ENCODE measurements around the gene TMEM175.
"Not testable (repeated sequence)": the region's sequence is repeated elsewhere in the genome, so short reads cannot be mapped to it uniquely, and the experiment has no call there.

Gene TMEM175

DNA sequence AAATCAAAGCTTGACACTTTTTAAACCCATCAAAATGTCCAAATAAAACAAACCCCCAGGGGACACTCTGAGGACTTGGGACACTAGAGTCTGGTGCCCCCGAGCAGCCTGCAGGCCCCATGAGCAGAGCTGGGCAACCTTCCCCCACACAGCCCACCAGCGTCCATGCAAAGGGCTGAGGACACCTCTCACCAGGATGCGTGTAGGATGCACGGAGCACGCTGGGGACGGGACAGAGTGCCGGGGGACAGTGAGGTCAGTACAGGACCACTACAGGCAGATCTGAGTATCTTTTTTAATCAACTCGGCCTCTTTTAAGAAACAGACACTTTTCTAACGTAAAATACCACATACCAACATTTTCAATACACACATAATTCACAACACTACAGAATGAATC, 7.1 kb upstream of the TMEM175 start:
- DNase-seq (ENCODE audit: low read depth) = no peak
- H3K4me3 ChIP-seq (ENCODE audit: low read depth, low read length) = no peak overlapping the region
- TF ChIP-seq, protein P1, sequence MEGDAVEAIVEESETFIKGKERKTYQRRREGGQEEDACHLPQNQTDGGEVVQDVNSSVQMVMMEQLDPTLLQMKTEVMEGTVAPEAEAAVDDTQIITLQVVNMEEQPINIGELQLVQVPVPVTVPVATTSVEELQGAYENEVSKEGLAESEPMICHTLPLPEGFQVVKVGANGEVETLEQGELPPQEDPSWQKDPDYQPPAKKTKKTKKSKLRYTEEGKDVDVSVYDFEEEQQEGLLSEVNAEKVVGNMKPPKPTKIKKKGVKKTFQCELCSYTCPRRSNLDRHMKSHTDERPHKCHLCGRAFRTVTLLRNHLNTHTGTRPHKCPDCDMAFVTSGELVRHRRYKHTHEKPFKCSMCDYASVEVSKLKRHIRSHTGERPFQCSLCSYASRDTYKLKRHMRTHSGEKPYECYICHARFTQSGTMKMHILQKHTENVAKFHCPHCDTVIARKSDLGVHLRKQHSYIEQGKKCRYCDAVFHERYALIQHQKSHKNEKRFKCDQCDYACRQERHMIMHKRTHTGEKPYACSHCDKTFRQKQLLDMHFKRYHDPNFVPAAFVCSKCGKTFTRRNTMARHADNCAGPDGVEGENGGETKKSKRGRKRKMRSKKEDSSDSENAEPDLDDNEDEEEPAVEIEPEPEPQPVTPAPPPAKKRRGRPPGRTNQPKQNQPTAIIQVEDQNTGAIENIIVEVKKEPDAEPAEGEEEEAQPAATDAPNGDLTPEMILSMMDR (IDR thresholded peaks at IDR 0.05; ENCODE audit: low read depth, low read length) = no peak
- TF ChIP-seq MYC (IDR thresholded peaks at IDR 0.05; ENCODE audit: low read depth, low read length) (no peak), POLR2A (IDR thresholded peaks at IDR 0.05; ENCODE audit: extremely low read depth, insufficient read length) (no peak)
- TF ChIP-seq, protein P2, sequence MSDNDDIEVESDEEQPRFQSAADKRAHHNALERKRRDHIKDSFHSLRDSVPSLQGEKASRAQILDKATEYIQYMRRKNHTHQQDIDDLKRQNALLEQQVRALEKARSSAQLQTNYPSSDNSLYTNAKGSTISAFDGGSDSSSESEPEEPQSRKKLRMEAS (IDR thresholded peaks at IDR 0.05; ENCODE audit: low read depth, low read length) = no peak

DNA sequence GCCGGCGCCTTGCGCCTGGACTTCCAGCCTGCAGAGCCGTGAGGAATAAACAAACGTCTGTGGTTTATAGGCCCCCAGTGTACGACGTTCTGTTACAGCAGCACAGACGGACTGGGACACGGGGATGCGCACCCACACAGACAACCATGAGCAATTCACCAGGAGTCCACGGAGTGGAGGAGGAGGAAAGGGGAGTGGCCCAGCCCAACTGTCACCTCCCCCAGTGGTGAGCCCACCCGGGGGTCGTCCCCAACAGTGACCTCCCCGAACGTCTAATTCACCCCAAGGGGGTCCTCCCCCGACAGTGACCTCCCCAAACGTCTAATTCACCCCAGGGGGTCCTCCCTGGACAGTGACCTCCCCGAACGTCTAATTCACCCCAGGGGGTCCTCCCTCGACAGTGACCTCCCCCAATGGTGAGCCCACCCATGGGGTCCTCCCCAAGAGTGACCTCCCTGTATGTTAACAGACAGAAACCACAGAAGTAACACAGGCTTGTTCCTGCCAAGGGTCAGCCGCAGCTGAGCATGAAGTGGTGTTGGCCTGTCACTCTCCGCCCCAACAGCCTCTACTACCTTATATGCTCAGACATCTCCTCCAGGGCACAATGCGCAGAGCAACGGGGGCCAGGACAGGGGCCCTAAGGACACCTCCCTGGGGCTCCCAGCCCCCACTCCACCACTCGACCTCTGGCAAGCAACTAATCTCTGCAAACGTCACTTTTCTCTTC, 6.3 kb upstream of the TMEM175 start:
- no peak overlapping the region for H3K4me3 ChIP-seq (ENCODE audit: low read depth, low read length)
- no peak for TF ChIP-seq MYC (IDR thresholded peaks at IDR 0.05; ENCODE audit: low read depth, low read length)
- TF ChIP-seq, protein P2 (IDR thresholded peaks at IDR 0.05; ENCODE audit: low read depth, low read length) = no peak
- no peak for TF ChIP-seq POLR2A (IDR thresholded peaks at IDR 0.05; ENCODE audit: extremely low read depth, insufficient read length)
- TF ChIP-seq, protein P1 (IDR thresholded peaks at IDR 0.05; ENCODE audit: low read depth, low read length) = no peak
- DNase-seq (ENCODE audit: low read depth) = no peak

DNA sequence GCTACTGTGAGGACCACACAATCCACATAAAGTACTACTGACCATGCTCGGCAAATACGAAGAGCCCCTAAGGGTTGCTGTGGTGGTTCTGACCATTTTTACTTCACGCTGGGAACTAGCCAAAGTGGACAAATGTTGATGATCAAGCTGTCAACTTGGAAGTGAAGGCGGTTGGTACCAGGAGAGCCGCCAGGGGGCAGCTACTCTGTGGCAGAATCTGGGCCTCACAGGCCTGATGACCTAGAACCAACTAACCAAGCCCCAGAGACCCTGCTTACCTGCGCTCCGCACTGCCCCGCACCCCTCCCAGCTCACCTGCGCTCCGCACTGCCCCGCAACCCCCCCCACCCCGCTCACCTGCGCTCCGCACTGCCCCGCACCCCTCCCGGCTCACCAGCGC, 5.7 kb upstream of the TMEM175 start:
- DNase-seq (ENCODE audit: low read depth) = peak; percentile 27
- TF ChIP-seq, protein P1 (IDR thresholded peaks at IDR 0.05; ENCODE audit: low read depth, low read length) = peak; percentile 8
- TF ChIP-seq POLR2A (IDR thresholded peaks at IDR 0.05; ENCODE audit: extremely low read depth, insufficient read length) = no peak
- no peak overlapping the region for H3K4me3 ChIP-seq (ENCODE audit: low read depth, low read length)

DNA sequence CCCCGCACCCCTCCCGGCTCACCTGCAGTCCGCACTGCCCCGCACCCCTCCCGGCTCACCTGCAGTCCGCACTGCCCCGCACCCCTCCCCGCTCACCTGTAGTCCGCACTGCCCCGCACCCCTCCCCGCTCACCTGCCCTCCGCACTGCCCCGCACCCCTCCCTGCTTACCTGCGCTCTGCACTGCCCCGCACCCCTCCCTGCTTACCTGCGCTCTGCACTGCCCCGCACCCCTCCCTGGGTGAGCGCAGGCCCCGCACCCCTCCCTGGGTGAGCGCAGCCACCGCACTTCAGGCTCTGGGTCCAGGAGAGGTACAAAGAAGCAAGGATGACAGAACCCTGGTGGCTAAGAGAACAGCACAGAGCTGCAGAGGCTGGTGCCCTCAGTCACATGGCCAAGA, 4.7 kb upstream of the TMEM175 start:
- H3K4me3 ChIP-seq (ENCODE audit: low read depth, low read length) = not testable (repeated sequence)
- DNase-seq (ENCODE audit: low read depth) = peak; percentile 38

DNA sequence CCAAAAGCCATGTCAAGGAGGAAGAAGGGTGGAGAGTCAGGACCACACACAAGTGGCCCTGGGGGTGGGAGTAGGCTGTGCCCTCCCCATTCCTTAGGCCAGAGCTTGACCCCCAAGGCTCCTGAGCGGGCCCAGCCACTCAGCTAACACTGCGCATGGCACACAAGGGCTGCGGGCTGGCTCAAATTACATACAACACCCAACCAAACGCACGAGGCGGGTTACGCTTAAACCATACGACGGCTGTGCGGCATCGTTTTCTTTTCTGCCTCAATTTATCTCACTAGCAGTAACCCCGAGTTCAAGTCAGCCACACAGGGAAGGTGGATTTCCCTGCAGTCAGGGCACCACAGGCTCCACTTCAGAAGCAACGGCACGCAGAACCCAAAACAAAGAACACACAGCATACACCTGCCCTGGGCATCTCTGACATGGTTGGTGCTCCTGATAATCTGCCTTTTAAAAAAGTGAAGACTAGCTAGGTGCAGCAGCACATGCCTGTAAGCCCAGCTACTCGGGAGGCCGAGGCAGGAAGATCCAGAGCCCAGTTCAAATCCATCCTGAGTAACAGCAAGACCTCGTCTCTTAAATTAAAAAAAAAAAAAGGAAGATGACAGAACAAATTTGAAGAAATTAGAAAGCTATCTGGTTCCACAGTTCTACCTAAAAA, 3.0 kb upstream of the TMEM175 start:
- H3K4me3 ChIP-seq (ENCODE audit: low read depth, low read length) = no peak overlapping the region
- TF ChIP-seq, protein P1 (IDR thresholded peaks at IDR 0.05; ENCODE audit: low read depth, low read length) = no peak
- TF ChIP-seq, protein P2 (IDR thresholded peaks at IDR 0.05; ENCODE audit: low read depth, low read length) = no peak
- TF ChIP-seq POLR2A (IDR thresholded peaks at IDR 0.05; ENCODE audit: extremely low read depth, insufficient read length) = no peak
- no peak for TF ChIP-seq MYC (IDR thresholded peaks at IDR 0.05; ENCODE audit: low read depth, low read length)
- no peak for DNase-seq (ENCODE audit: low read depth)

DNA sequence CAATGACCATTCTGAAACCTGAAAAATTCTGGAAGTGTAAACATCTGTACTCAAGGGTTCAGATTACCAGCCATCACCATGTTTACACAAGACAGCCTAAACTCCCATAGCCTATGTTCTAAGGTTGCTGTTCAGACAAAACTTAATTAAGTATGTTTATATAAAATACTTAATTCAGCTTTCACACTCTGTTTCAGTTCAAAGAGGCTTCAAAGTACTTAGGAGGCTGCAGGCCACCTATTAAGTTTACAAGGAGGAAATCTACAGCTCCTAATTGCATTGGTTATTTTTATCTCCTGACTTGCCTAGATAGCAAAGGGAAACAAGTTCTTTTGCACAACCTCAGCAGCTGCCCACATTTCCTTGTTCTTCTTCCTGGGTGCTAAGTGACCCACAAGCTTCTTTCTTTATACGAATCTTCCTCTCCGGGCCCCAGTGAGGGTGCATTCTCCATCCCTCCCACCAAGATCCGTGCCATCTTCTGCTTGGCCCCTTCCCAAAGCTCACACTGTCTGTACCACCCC, 2.2 kb upstream of the TMEM175 start:
- TF ChIP-seq POLR2A (IDR thresholded peaks at IDR 0.05; ENCODE audit: extremely low read depth, insufficient read length) (no peak), MYC (IDR thresholded peaks at IDR 0.05; ENCODE audit: low read depth, low read length) (no peak)
- TF ChIP-seq, protein P2 (IDR thresholded peaks at IDR 0.05; ENCODE audit: low read depth, low read length) = no peak
- TF ChIP-seq, protein P1 (IDR thresholded peaks at IDR 0.05; ENCODE audit: low read depth, low read length) = no peak
- H3K4me3 ChIP-seq (ENCODE audit: low read depth, low read length) = peak overlapping the region; percentile 92
- peak; percentile 78 for DNase-seq (ENCODE audit: low read depth)
